Mesendoderm (in vitro differentiated cells): ENCODE data around the gene UACA.

Experiments used
- DNase-seq: peaks from one replicate; pipeline ENCODE4 v3.0.0; 2013
- H2AK5ac ChIP-seq: 2 replicates; pipeline ENCODE4 v1.6.1; 2013; ENCODE audit warnings: low read length, inconsistent platforms
- H2BK120ac ChIP-seq: 2 replicates; pipeline ENCODE4 v1.6.1; 2013; ENCODE audit warnings: low read depth, mild to moderate bottlenecking, low read length, moderate library complexity, mixed read lengths
- H2BK15ac ChIP-seq: replicated peaks from 2 replicates; pipeline ENCODE4 v1.6.1; 2013; ENCODE audit warnings: low read depth, mild to moderate bottlenecking, moderate library complexity
- H2BK5ac ChIP-seq: 2 replicates; pipeline ENCODE4 v1.6.1; 2013; ENCODE audit warnings: low read length, inconsistent platforms
- H3K18ac ChIP-seq: 2 replicates; pipeline ENCODE4 v1.6.1; 2013; ENCODE audit warnings: mild to moderate bottlenecking, low read length, mixed read lengths
- H3K23ac ChIP-seq: one replicate; pipeline ENCODE4 v1.6.1; 2013; ENCODE audit warnings: low read length
- H3K27ac ChIP-seq: 2 replicates; pipeline ENCODE4 v1.5.1; 2013; ENCODE audit warnings: low read depth, mild to moderate bottlenecking, inconsistent platforms, low read length, moderate library complexity
- H3K27me3 ChIP-seq: 2 replicates; pipeline ENCODE4 v1.6.1; 2013; ENCODE audit warnings: low read length, control low read depth, mild to moderate bottlenecking, inconsistent platforms; ENCODE audit not compliant: insufficient read depth, poor library complexity
- H3K36me3 ChIP-seq: 2 replicates; pipeline ENCODE4 v1.6.1; 2013; ENCODE audit warnings: low read length, inconsistent platforms; ENCODE audit not compliant: control insufficient read depth, insufficient read depth
- H3K4ac ChIP-seq: one replicate; pipeline ENCODE4 v1.6.1; 2013; ENCODE audit warnings: low read depth, mild to moderate bottlenecking, low read length, moderate library complexity
- H3K4me1 ChIP-seq: 2 replicates; pipeline ENCODE4 v1.6.1; 2013; ENCODE audit warnings: low read depth, low read length, inconsistent platforms; ENCODE audit not compliant: control insufficient read depth
- H3K4me2 ChIP-seq: 2 replicates; pipeline ENCODE4 v1.6.1; 2013; ENCODE audit warnings: low read length
- H3K4me3 ChIP-seq: 2 replicates; pipeline ENCODE4 v1.5.1; 2013; ENCODE audit warnings: mild to moderate bottlenecking, low read length
- H3K56ac ChIP-seq: one replicate; pipeline ENCODE4 v1.6.1; 2013; ENCODE audit warnings: low read length
- H3K79me1 ChIP-seq: 2 replicates; pipeline ENCODE4 v1.6.1; 2013; ENCODE audit warnings: low read length, inconsistent platforms
- H3K79me2 ChIP-seq: 2 replicates; pipeline ENCODE4 v1.6.1; 2013; ENCODE audit warnings: mild to moderate bottlenecking, low read length; ENCODE audit not compliant: control insufficient read depth, insufficient read depth
- H3K9ac ChIP-seq: 2 replicates; pipeline ENCODE4 v1.6.1; 2013; ENCODE audit warnings: low read length, inconsistent platforms
- H4K5ac ChIP-seq: one replicate; pipeline ENCODE4 v1.6.1; 2013; ENCODE audit warnings: low read length
- H4K8ac ChIP-seq: one replicate; pipeline ENCODE4 v1.6.1; 2013; ENCODE audit warnings: low read depth, mild to moderate bottlenecking, control low read depth, low read length, moderate library complexity
- WGBS: extraction: QIAGEN DNeasy Blood & Tissue Kit; methylation state at CpG from one replicate; pipeline ENCODE4 v1.1.7; 2013; ENCODE audit warnings: low lambda C conversion rate, missing lambda C conversion rate; ENCODE audit not compliant: insufficient coverage; ENCODE audit errors: extremely low coverage; 5-methylcytosine and 5-hydroxymethylcytosine counted together

Gene UACA

GRCh38 chr15:70627322-70627721, 136.0 kb downstream of the UACA start:
- H3K27ac ChIP-seq, result no peak overlapping the region
- no peak overlapping the region for H2AK5ac ChIP-seq
- H2BK5ac ChIP-seq, result no peak overlapping the region
- H3K23ac ChIP-seq, result no peak overlapping the region
- H3K4ac ChIP-seq, result no peak overlapping the region
- no peak overlapping the region for H3K4me3 ChIP-seq
- no CpG with 5 or more reads among the region's 7 CpGs for WGBS
- no peak overlapping the region for H4K8ac ChIP-seq
- no peaks in the 10 kb centered on the region for H3K27me3 ChIP-seq
- H2BK120ac ChIP-seq, result no peak overlapping the region
- no peak for DNase-seq
- H3K56ac ChIP-seq, result no peak overlapping the region
- H2BK15ac ChIP-seq, result no peak overlapping the region
- no peak overlapping the region for H3K4me2 ChIP-seq
- no peak overlapping the region for H3K9ac ChIP-seq
- H3K36me3 ChIP-seq, result no peaks in the 10 kb centered on the region
- H3K18ac ChIP-seq, result no peak overlapping the region
- H4K5ac ChIP-seq, result no peak overlapping the region
- no peaks in the 10 kb centered on the region for H3K79me1 ChIP-seq
- H3K79me2 ChIP-seq, result no peaks in the 10 kb centered on the region
- H3K4me1 ChIP-seq, result peaks cover 4% of the 10 kb centered on the region

- H3K4me1 ChIP-seq, result peaks cover 4% of the 10 kb centered on the region
- no peak overlapping the region for H3K4ac ChIP-seq
- H3K27me3 ChIP-seq, result no peaks in the 10 kb centered on the region
- no peak overlapping the region for H2BK5ac ChIP-seq
- H3K56ac ChIP-seq, result no peak overlapping the region
- no peak overlapping the region for H2AK5ac ChIP-seq
- no peak overlapping the region for H2BK15ac ChIP-seq
- no peak for DNase-seq
- no peak overlapping the region for H3K27ac ChIP-seq
- H3K36me3 ChIP-seq, result no peaks in the 10 kb centered on the region
- no peak overlapping the region for H2BK120ac ChIP-seq
- H3K4me3 ChIP-seq, result no peak overlapping the region
- H3K9ac ChIP-seq, result no peak overlapping the region
- no peak overlapping the region for H4K8ac ChIP-seq
- no peaks in the 10 kb centered on the region for H3K79me2 ChIP-seq
- H3K23ac ChIP-seq, result no peak overlapping the region
- no peaks in the 10 kb centered on the region for H3K79me1 ChIP-seq
- H3K4me2 ChIP-seq, result no peak overlapping the region
- no peak overlapping the region for H4K5ac ChIP-seq
- WGBS, result no CpG with 5 or more reads among the region's 3 CpGs
- H3K18ac ChIP-seq, result no peak overlapping the region
Observed at GRCh38 chr15:70625438-70625837, 137.9 kb downstream of the UACA start.

GRCh38 chr15:70625011-70625410, 138.3 kb downstream of the UACA start:
- Histone ChIP-seq H3K27me3 (no peaks in the 10 kb centered on the region), H3K36me3 (no peaks in the 10 kb centered on the region), H3K4me3 (no peak overlapping the region), H3K23ac (no peak overlapping the region), H3K4me2 (no peak overlapping the region), H2BK15ac (no peak overlapping the region), H3K79me2 (no peaks in the 10 kb centered on the region), H3K56ac (no peak overlapping the region), H4K8ac (no peak overlapping the region), H3K27ac (no peak overlapping the region), H2BK5ac (no peak overlapping the region), H3K4ac (no peak overlapping the region), H3K18ac (no peak overlapping the region), H3K9ac (no peak overlapping the region), H4K5ac (no peak overlapping the region), H3K4me1 (peaks cover 4% of the 10 kb centered on the region), H2AK5ac (no peak overlapping the region), H3K79me1 (no peaks in the 10 kb centered on the region), H2BK120ac (no peak overlapping the region)
- DNase-seq, result no peak

- Histone ChIP-seq H3K9ac (no peak overlapping the region), H4K5ac (no peak overlapping the region), H3K4ac (no peak overlapping the region), H2BK5ac (no peak overlapping the region), H4K8ac (no peak overlapping the region), H3K4me1 (no peaks in the 10 kb centered on the region), H3K79me2 (no peaks in the 10 kb centered on the region), H3K36me3 (no peaks in the 10 kb centered on the region), H3K27ac (no peak overlapping the region), H3K4me3 (no peak overlapping the region), H2BK15ac (no peak overlapping the region), H3K18ac (no peak overlapping the region), H2AK5ac (no peak overlapping the region), H3K56ac (no peak overlapping the region), H3K79me1 (no peaks in the 10 kb centered on the region), H2BK120ac (no peak overlapping the region), H3K4me2 (no peak overlapping the region), H3K27me3 (no peaks in the 10 kb centered on the region), H3K23ac (no peak overlapping the region)
- WGBS, result no CpG with 5 or more reads among the region's 3 CpGs
- DNase-seq, result no peak
Observed at GRCh38 chr15:70618929-70619328, 144.4 kb downstream of the UACA start.

GRCh38 chr15:70617911-70618287, 145.5 kb downstream of the UACA start:
- no peak overlapping the region for H2BK120ac ChIP-seq
- H2AK5ac ChIP-seq, result no peak overlapping the region
- no peak overlapping the region for H2BK5ac ChIP-seq
- no peak overlapping the region for H3K4me3 ChIP-seq
- H3K27me3 ChIP-seq, result no peaks in the 10 kb centered on the region
- H3K18ac ChIP-seq, result no peak overlapping the region
- H2BK15ac ChIP-seq, result no peak overlapping the region
- H3K27ac ChIP-seq, result no peak overlapping the region
- no peaks in the 10 kb centered on the region for H3K79me1 ChIP-seq
- no peak for DNase-seq
- H3K4ac ChIP-seq, result no peak overlapping the region
- no peaks in the 10 kb centered on the region for H3K36me3 ChIP-seq
- H3K9ac ChIP-seq, result no peak overlapping the region
- no peak overlapping the region for H3K4me2 ChIP-seq
- no peak overlapping the region for H3K56ac ChIP-seq
- H3K79me2 ChIP-seq, result no peaks in the 10 kb centered on the region
- no peak overlapping the region for H4K8ac ChIP-seq
- H4K5ac ChIP-seq, result no peak overlapping the region
- H3K4me1 ChIP-seq, result no peaks in the 10 kb centered on the region
- H3K23ac ChIP-seq, result no peak overlapping the region
- WGBS, result no CpG with 5 or more reads among the region's 4 CpGs

- Histone ChIP-seq H3K79me1 (no peaks in the 10 kb centered on the region), H3K27ac (no peak overlapping the region), H3K79me2 (no peaks in the 10 kb centered on the region), H3K23ac (no peak overlapping the region), H2AK5ac (no peak overlapping the region), H3K4me2 (no peak overlapping the region), H2BK120ac (no peak overlapping the region), H4K8ac (no peak overlapping the region), H3K27me3 (no peaks in the 10 kb centered on the region), H2BK15ac (no peak overlapping the region), H3K18ac (no peak overlapping the region), H4K5ac (no peak overlapping the region), H3K4me1 (no peaks in the 10 kb centered on the region), H3K4ac (no peak overlapping the region), H3K9ac (no peak overlapping the region), H2BK5ac (no peak overlapping the region), H3K4me3 (no peak overlapping the region), H3K56ac (no peak overlapping the region), H3K36me3 (no peaks in the 10 kb centered on the region)
- WGBS, result no CpG with 5 or more reads among the region's 4 CpGs
- DNase-seq, result no peak
Observed at GRCh38 chr15:70617076-70617910, 146.1 kb downstream of the UACA start.
